GM12891 (cell line): ENCODE data around the gene FBRSL1.
A peak's percentile ranks its signal among the peaks of the same experiment; 100 is the strongest.

Experiments used
- DNase-seq: peaks from one replicate; pipeline ENCODE4 v3.0.0; 2011; ENCODE audit warnings: low spot score; ENCODE audit not compliant: insufficient read length
- FAIRE-seq: peaks from 2 replicates; lab custom pipeline; 2011; peaks lifted over from hg19 to GRCh38; lab: Jason Lieb, UNC
- PAX5 ChIP-seq: IDR thresholded peaks from 2 replicates; pipeline ENCODE4 v1.6.1; 2011; ENCODE audit warnings: low read length, moderate library complexity, mild to moderate bottlenecking; ENCODE audit not compliant: insufficient read depth, severe bottlenecking
- POLR2A ChIP-seq: IDR thresholded peaks from 2 replicates; pipeline ENCODE4 v1.6.1; 2011; ENCODE audit warnings: low read depth, low read length, control low read depth
- POLR2AphosphoS5 ChIP-seq: IDR thresholded peaks from 2 replicates; pipeline ENCODE4 v1.6.1; 2011; ENCODE audit warnings: low read depth, low read length, control low read depth
- POU2F2 ChIP-seq: IDR thresholded peaks from 2 replicates; pipeline ENCODE4 v1.6.1; 2011; ENCODE audit warnings: low read depth, mild to moderate bottlenecking, control low read depth, low read length, moderate library complexity
- SPI1 ChIP-seq: IDR thresholded peaks from 2 replicates; pipeline ENCODE4 v1.6.1; 2011; ENCODE audit warnings: low read depth, low read length, control low read depth
- TAF1 ChIP-seq: IDR thresholded peaks from 2 replicates; pipeline ENCODE4 v1.6.1; 2011; ENCODE audit warnings: low read depth, low read length, control low read depth

FBRSL1 gene

DNA sequence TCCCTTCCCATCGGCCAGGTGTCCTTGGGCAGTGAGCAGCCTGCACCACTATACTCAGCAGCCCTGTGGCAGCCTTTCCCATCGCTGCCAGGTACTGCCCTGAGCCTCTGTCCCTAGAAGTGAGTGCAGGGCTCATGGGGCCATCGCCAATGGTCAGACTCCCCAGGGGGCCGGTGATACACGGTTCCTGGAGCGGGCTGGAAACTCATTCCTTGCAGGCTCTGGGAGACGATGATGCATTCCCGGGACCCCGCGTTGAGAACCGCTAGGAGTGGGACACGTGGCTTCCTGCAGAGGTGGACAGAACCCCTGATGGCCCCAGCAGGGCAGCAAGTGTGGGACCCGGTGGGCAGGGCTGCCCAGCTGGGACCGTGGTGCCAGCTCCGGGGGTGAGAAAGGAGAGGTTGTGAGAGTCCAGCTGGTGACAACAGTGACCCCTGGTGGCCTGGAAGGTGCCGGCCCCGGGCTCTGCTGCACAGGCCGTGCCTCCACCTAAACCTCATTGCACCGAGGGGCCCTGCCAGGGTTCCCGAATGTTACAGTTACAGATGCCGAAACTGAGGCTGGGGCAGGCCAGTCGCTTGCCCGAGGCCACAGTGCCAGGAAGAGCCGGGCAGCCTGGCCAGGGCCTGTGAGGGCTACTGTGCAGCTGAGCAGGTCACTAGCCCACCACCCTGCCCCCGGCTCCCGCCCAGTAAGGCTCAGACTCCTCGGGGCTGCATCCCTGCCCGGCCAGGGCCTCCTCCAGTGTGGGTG is 33.8 kb downstream of the FBRSL1 start:
- peak; percentile 52 for FAIRE-seq
- DNase-seq, result peak; percentile 95
- no peak for TF ChIP-seq SPI1
- TF ChIP-seq POLR2AphosphoS5, result no peak
- TF ChIP-seq POU2F2, result no peak
- no peak for TF ChIP-seq PAX5
- no peak for TF ChIP-seq POLR2A
- no peak for TF ChIP-seq TAF1

DNA sequence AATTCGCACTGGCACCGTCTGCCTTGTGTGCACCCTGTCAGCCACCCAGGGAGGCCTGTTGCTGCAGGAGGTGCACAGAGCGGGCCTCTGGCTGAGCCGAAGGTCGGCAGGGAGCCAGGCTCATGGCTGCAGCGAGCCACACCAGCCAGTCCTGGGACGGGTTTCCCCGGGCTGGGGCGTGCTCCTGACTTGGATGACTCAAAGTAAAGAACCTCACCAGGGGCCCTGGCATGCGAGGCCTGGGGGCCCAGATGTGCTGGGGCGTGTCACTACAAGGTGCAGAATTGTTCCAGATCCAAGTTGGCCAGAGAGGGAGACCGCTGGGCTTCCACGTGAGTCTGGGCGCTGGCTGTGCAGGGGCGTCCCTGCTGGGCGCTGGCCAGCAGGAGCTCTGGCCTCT is 34.5 kb downstream of the FBRSL1 start:
- DNase-seq (no peak), FAIRE-seq (no peak)
- TF ChIP-seq POLR2A, result no peak
- no peak for TF ChIP-seq TAF1
- no peak for TF ChIP-seq POLR2AphosphoS5
- no peak for TF ChIP-seq PAX5
- no peak for TF ChIP-seq POU2F2
- TF ChIP-seq SPI1, result no peak

GRCh38 chr12:132525011-132525832 is 35.3 kb downstream of the FBRSL1 start:
- DNase-seq (no peak), FAIRE-seq (no peak)
- no peak for TF ChIP-seq PAX5
- TF ChIP-seq POLR2A, result no peak
- TF ChIP-seq POU2F2, result no peak
- no peak for TF ChIP-seq SPI1
- no peak for TF ChIP-seq POLR2AphosphoS5
- no peak for TF ChIP-seq TAF1

- FAIRE-seq (no peak), DNase-seq (no peak)
- TF ChIP-seq POLR2AphosphoS5, result no peak
- no peak for TF ChIP-seq POLR2A
- TF ChIP-seq SPI1, result no peak
- no peak for TF ChIP-seq POU2F2
- no peak for TF ChIP-seq PAX5
- no peak for TF ChIP-seq TAF1
These were observed 36.0 kb downstream of the FBRSL1 start for GRCh38 chr12:132525833-132526455.

GRCh38 chr12:132527186-132527882 is 37.4 kb downstream of the FBRSL1 start:
- DNase-seq, result no peak
- TF ChIP-seq PAX5 (no peak), TAF1 (no peak), POLR2A (no peak), POLR2AphosphoS5 (no peak), SPI1 (no peak), POU2F2 (no peak)
- FAIRE-seq, result no peak

- no peak for TF ChIP-seq TAF1
- no peak for TF ChIP-seq POU2F2
- TF ChIP-seq PAX5, result no peak
- TF ChIP-seq POLR2A, result no peak
- no peak for TF ChIP-seq POLR2AphosphoS5
- no peak for TF ChIP-seq SPI1
- DNase-seq (no peak), FAIRE-seq (no peak)
These were observed 37.9 kb downstream of the FBRSL1 start for GRCh38 chr12:132527883-132528264.

DNA sequence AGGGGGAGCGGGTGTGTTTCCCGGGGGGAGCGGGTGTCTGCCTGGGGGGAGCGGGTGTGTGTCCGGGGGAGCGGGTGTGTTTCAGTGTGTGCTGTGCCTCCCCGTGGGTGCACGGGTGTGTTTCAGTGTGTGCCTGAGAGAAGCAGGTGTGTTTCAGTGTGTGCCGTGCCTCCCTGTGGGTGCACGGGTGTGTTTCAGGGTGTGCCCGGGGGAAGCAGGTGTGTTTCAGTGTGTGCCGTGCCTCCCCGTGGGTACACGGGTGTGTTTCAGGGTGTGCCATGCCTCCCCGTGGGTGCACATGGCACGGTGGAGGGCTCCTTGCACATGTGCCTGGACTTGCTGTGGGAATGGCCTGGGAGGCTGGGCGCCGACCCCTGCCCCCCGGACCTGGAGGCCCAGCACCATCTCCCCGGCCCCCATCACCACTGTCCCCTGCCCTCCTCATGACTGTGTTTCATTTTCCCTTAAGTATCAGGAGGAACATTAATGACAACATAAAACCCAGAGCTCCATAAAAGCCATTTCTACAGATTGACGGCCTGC is 38.7 kb downstream of the FBRSL1 start:
- no peak for TF ChIP-seq SPI1
- TF ChIP-seq POLR2A, result no peak
- DNase-seq (no peak), FAIRE-seq (no peak)

DNA sequence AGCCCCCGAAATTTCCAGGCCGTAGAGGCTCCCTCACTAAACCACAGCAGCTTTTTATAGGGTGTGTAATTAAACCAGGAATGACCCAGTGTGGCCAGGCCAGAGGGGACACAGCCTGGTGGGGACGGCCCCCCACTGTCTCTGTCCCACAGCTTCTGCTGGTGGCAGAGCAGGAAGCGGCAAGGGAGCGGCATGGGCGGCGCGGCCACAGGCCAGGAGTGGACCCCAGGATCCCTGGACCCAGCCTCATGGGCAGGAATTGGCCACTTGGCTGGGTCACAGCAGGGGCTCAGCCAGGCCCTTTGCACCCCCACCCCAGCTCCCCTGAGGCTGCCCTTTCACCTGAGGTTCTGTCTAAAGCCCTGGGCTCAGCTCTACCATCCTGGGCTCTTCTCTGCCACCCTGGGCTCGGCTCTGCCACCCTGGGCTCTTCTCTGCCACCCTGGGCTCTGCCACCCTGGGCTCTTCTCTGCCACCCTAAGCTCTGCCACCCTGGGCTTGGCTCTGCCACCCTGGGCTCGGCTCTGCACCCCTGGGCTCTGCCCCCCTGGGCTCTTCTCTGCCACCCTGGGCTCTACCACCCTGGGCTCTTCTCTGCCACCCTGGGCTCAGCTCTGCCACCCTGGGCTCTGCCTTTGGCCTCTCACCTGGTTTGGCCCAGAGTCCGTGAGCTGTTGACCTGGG is 39.3 kb downstream of the FBRSL1 start:
- TF ChIP-seq POLR2A (no peak), POU2F2 (no peak), PAX5 (no peak), POLR2AphosphoS5 (no peak), SPI1 (no peak), TAF1 (no peak)
- FAIRE-seq (no peak), DNase-seq (no peak)

- DNase-seq (no peak), FAIRE-seq (no peak)
- no peak for TF ChIP-seq POU2F2
These were observed 40.0 kb downstream of the FBRSL1 start for GRCh38 chr12:132529906-132530305.
